HepG2 (cell line): ENCODE measurements around the gene COG1. TPM values are rescaled to one million over a fixed set of nuclear protein-coding genes. Genes with fewer than 3 reads are reported as not detected.

Source experiments
- CHD4 ChIP-seq: fragments of 200-600 bp; sonication (generic); IDR thresholded peaks from 2 replicates; pipeline ENCODE4 v1.7.0; 2017; ENCODE audit warnings: mild to moderate bottlenecking, low read length, borderline replicate concordance
- ELF4 ChIP-seq: sonication (generic); formaldehyde crosslinking; IDR thresholded peaks from 2 replicates; pipeline ENCODE4 v1.5.0; 2020; ENCODE audit warnings: missing genetic modification reagents, mild to moderate bottlenecking, moderate library complexity, borderline replicate concordance
- GTF2F1 ChIP-seq: fragments of 150-350 bp; IDR thresholded peaks from 2 replicates; pipeline ENCODE4 v1.6.1; 2014; ENCODE audit warnings: low read length
- GZF1 ChIP-seq: sonication (generic); formaldehyde crosslinking; IDR thresholded peaks from 2 replicates; pipeline ENCODE4 v1.5.1; 2020; ENCODE audit warnings: mild to moderate bottlenecking, missing genetic modification reagents
- HDAC6 ChIP-seq: fragments of 200-600 bp; sonication (generic); IDR thresholded peaks from 2 replicates; pipeline ENCODE4 v1.7.0; 2017; ENCODE audit warnings: mild to moderate bottlenecking, antibody characterized with exemption, low read length, low read depth
- JUND ChIP-seq: sonication (generic); formaldehyde crosslinking; IDR thresholded peaks from 2 replicates; pipeline ENCODE4 v1.8.0; 2022; ENCODE audit warnings: mild to moderate bottlenecking, missing genetic modification reagents
- KLF12 ChIP-seq: sonication (generic); formaldehyde crosslinking; IDR thresholded peaks from 2 replicates; pipeline ENCODE4 v1.4.0; 2020; ENCODE audit warnings: missing genetic modification reagents, borderline replicate concordance
- LCORL ChIP-seq, 2 experiments: fragments of 450-650 bp in 1 of 2; sonication (generic) in 1 of 2; formaldehyde crosslinking in 1 of 2; IDR thresholded peaks; 2 replicates each; pipeline versions ENCODE4 v1.5.0 to v1.6.1; 2017 to 2020; ENCODE audit warnings: antibody characterized with exemption in 1 of 2, missing genetic modification reagents in 1 of 2
- MTF1 ChIP-seq: sonication (generic); formaldehyde crosslinking; IDR thresholded peaks from 2 replicates; pipeline ENCODE4 v1.5.0; 2020; ENCODE audit warnings: missing genetic modification reagents
- PHF8 ChIP-seq: sonication (generic); formaldehyde crosslinking; IDR thresholded peaks from 2 replicates; pipeline ENCODE4 v1.5.0; 2020; ENCODE audit warnings: missing genetic modification reagents
- SMAD3 ChIP-seq: sonication (generic); formaldehyde crosslinking; IDR thresholded peaks from 2 replicates; pipeline ENCODE4 v1.4.0; 2020; ENCODE audit warnings: missing genetic modification reagents
- SRSF9 ChIP-seq: fragments of 200-400 bp; formaldehyde crosslinking; IDR thresholded peaks from 2 replicates; pipeline ENCODE4 v1.6.1; 2018; ENCODE audit warnings: borderline replicate concordance, mild to moderate bottlenecking, low read depth, low read length; ENCODE audit not compliant: insufficient read depth, poor library complexity, severe bottlenecking
- SYNCRIP ChIP-seq: fragments of 200-400 bp; formaldehyde crosslinking; IDR thresholded peaks from 2 replicates; pipeline ENCODE4 v1.6.1; 2018; ENCODE audit warnings: mild to moderate bottlenecking, low read depth, low read length; ENCODE audit not compliant: insufficient read depth
- TCF7L2 ChIP-seq: IDR thresholded peaks from 2 replicates; pipeline ENCODE4 v1.6.1; 2011; ENCODE audit warnings: mild to moderate bottlenecking, low read depth, low read length, moderate library complexity
- TEAD3 ChIP-seq: optimal IDR thresholded peaks from 2 replicates; pipeline ENCODE3; 2016; ENCODE audit warnings: borderline replicate concordance
- TFDP1 ChIP-seq: IDR thresholded peaks from 2 replicates; pipeline ENCODE4 v1.6.1; 2016; ENCODE audit warnings: missing compliant biosample characterization, missing genetic modification reagents, borderline replicate concordance
- TFE3 ChIP-seq: IDR thresholded peaks from 2 replicates; pipeline ENCODE4 v1.6.1; 2016
- U2AF2 ChIP-seq: fragments of 200-400 bp; formaldehyde crosslinking; IDR thresholded peaks from 2 replicates; pipeline ENCODE4 v1.6.1; 2017; ENCODE audit warnings: low read depth, mild to moderate bottlenecking, low read length
- ZBTB1 ChIP-seq: sonication (generic); formaldehyde crosslinking; IDR thresholded peaks from 2 replicates; pipeline ENCODE4 v1.4.0; 2020; ENCODE audit warnings: missing genetic modification reagents, borderline replicate concordance
- ZBTB44 ChIP-seq: sonication (generic); formaldehyde crosslinking; IDR thresholded peaks from 2 replicates; pipeline ENCODE4 v1.4.0; 2020; ENCODE audit warnings: missing genetic modification reagents
- ZNF225 ChIP-seq: sonication (generic); formaldehyde crosslinking; IDR thresholded peaks from 2 replicates; pipeline ENCODE4 v1.4.0; 2020; ENCODE audit warnings: mild to moderate bottlenecking, missing genetic modification reagents
- ZNF33B ChIP-seq: sonication (generic); formaldehyde crosslinking; IDR thresholded peaks from 2 replicates; pipeline ENCODE4 v1.5.1; 2020; ENCODE audit warnings: mild to moderate bottlenecking, missing genetic modification reagents
- ZSCAN30 ChIP-seq: sonication (generic); formaldehyde crosslinking; IDR thresholded peaks from 2 replicates; pipeline ENCODE4 v1.5.0; 2020; ENCODE audit warnings: mild to moderate bottlenecking, missing genetic modification reagents
- polyA plus RNA-seq, 8 experiments: library from polyadenylated mRNA; depleted of rRNA in 3 of 8; stranded (reverse) in 7 of 8; unstranded in 1 of 8; fragments of >200 nt; fragmentation: Illumina TruSeq in 4 of 8; extraction: Trizol in 4 of 8; gene quantifications; 2 replicates each; pipeline versions ENCODE4 v1.2.1 to v1.2.3, GENCODE V29; 2011 to 2016; ENCODE audit warnings: low read depth in 4 of 8, missing spikeins in 1 of 8, mixed read lengths in 1 of 8; ENCODE audit not compliant: insufficient read depth in 1 of 8
- total RNA-seq, 5 experiments: library from RNA; depleted of rRNA; stranded (reverse); fragments of >200 nt; fragmentation: Illumina TruSeq; extraction: Trizol; gene quantifications; 2 replicates each; pipeline ENCODE4 v1.2.3, GENCODE V29; 2016; ENCODE audit warnings: low read depth in 1 of 5

COG1 gene
- total and polyA plus RNA-seq, 2 of the 13 experiments (the other 11 are each of a cell fraction or from before 2014, with no cell fraction given): 36.6 to 39.7 TPM

- TF ChIP-seq ZNF33B (CRISPR knock-in tag): no peak
- TF ChIP-seq PHF8 (CRISPR knock-in tag): peak; percentile 96
- TF ChIP-seq ZNF225 (CRISPR knock-in tag): peak; percentile 54; the same call in 1 of the 2 replicates
- peak; percentile 76; the same call in 1 of the 2 replicates for TF ChIP-seq SMAD3 (CRISPR knock-in tag)
- TF ChIP-seq TCF7L2: no peak
- no peak for TF ChIP-seq ZBTB1 (CRISPR knock-in tag)
- no peak for TF ChIP-seq SRSF9
- no peak for TF ChIP-seq U2AF2
- no peak for TF ChIP-seq CHD4
- TF ChIP-seq SYNCRIP: no peak
- TF ChIP-seq JUND (CRISPR knock-in tag): no peak
- no peak for TF ChIP-seq MTF1 (CRISPR knock-in tag)
- TF ChIP-seq HDAC6: no peak
- TF ChIP-seq KLF12: no peak
- TF ChIP-seq ZBTB44 (CRISPR knock-in tag): 0 out of 2 replicates have a peak, but pooled peaks have one; percentile 28
- no peak for TF ChIP-seq TFDP1 (CRISPR knock-in tag)
- TF ChIP-seq LCORL (IDR thresholded peaks at IDR 0.05): no peak
- TF ChIP-seq LCORL (CRISPR knock-in tag; IDR thresholded peaks at IDR 0.05): 0 out of 2 replicates have a peak, but pooled peaks have one; percentile 38
- TF ChIP-seq TEAD3 (CRISPR knock-in tag): no peak
- TF ChIP-seq ZSCAN30 (CRISPR knock-in tag): no peak
- peak; percentile 27; the same call in 1 of the 2 replicates for TF ChIP-seq TFE3
- TF ChIP-seq GTF2F1: no peak
- no peak for TF ChIP-seq ELF4
- TF ChIP-seq GZF1 (CRISPR knock-in tag): no peak
Measured at GRCh38 chr17:73192894-73193701, at the start of gene COG1 (continued).
